ENCODE measurements around the gene CDC42BPB. TPM values are rescaled to one million over a fixed set of nuclear protein-coding genes. Genes with fewer than 3 reads are reported as not detected.

CDC42BPB gene
- total and polyA plus RNA-seq, 2 of the 13 experiments (the other 11 are each of a cell fraction or from before 2014, with no cell fraction given) = 19.7 to 32.3 TPM

GRCh38 chr14:102909911-102910310, 147.4 kb downstream of the CDC42BPB start (continued):
- TF ChIP-seq, protein P1, sequence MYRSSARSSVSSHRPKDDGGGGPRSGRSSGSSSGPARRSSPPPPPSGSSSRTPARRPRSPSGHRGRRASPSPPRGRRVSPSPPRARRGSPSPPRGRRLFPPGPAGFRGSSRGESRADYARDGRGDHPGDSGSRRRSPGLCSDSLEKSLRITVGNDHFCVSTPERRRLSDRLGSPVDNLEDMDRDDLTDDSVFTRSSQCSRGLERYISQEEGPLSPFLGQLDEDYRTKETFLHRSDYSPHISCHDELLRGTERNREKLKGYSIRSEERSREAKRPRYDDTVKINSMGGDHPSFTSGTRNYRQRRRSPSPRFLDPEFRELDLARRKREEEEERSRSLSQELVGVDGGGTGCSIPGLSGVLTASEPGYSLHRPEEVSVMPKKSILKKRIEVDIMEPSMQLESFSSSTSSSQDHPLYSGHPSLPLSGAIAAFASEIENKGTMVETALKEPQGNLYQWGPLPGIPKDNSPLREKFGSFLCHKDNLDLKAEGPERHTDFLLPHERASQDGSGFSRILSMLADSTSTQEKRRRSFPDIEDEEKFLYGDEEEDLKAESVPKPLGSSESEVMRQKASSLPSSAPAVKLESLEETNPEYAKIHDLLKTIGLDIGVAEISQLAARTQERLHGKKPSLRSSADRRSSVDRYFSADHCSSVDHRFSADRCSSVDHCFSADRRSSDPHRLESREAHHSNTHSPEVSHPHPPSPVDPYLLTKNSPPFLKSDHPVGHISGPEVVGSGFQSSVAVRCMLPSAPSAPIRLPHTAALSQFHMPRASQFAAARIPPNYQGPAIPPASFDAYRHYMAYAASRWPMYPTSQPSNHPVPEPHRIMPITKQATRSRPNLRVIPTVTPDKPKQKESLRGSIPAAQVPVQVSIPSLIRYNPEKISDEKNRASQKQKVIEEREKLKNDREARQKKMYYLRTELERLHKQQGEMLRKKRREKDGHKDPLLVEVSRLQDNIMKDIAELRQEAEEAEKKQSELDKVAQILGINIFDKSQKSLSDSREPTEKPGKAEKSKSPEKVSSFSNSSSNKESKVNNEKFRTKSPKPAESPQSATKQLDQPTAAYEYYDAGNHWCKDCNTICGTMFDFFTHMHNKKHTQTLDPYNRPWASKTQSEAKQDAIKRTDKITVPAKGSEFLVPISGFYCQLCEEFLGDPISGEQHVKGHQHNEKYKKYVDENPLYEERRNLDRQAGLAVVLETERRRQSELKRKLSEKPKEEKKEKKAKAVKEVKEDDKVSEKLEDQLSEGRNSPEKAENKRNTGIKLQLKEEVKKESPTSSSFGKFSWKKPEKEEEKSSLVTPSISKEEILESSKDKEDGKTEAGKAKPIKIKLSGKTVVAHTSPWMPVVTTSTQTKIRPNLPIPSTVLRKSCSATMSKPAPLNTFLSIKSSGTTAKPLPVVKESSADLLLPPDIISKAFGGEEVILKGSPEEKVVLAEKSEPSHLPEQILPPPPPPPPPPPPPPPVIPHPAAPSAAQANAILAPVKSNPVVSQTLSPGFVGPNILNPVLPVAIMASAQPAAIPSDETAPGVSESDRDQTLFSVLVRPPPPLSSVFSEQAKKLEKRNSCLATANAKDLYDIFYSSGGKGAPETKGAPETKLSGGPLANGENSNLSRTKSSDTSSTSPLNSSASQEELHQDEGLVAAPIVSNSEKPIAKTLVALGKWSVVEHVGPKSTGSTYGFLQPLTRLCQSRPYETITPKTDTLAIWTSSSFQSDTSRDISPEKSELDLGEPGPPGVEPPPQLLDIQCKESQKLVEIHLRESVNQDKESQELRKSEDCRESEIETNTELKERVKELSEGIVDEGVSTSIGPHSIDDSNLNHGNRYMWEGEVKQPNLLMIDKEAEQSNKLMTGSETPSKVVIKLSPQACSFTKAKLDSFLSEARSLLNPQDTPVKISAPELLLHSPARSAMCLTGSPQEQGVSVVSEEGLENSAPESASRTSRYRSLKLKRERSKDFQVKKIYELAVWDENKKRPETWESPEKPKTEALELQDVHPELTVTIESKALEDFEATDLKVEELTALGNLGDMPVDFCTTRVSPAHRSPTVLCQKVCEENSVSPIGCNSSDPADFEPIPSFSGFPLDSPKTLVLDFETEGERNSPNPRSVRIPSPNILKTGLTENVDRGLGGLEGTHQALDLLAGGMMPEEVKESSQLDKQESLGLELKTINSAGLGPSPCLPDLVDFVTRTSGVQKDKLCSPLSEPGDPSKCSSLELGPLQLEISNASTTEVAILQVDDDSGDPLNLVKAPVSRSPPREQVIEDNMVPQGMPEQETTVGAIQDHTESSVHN (CRISPR knock-in tag; IDR thresholded peaks at IDR 0.05) = no peak
- TF ChIP-seq ZNF235 (CRISPR knock-in tag; IDR thresholded peaks at IDR 0.05; ENCODE audit: borderline replicate concordance) (no peak), AKAP8 (CRISPR knock-in tag; IDR thresholded peaks at IDR 0.05) (no peak), NR3C1 (CRISPR knock-in tag; IDR thresholded peaks at IDR 0.05) (no peak)

DNA sequence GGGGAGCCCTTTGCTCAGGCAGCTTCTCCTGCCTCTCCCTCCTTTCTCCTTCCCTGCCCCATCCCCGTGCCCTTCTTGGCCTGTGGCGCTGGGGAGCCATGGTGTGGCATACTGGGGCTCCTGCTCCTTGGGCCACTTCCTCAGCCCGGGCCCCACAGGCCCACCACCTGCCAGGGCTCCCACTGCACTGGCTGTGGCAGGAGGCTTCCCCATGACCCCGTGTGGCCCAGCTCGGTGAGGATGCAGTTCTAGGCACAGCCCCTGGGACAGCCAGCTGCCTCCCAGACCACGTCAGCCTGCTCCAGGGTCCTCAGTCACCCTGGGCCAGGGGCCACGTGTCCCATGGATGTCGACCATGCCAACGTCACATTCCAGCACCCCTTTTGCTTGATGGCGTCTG, 147.9 kb downstream of the CDC42BPB start:
- CTCF ChIA-PET (ENCODE audit: low intra/inter-chr PET ratio, low total read pairs) = no interaction called here
- no peak overlapping the region for H3K27ac ChIP-seq (ENCODE audit: extremely low read length, insufficient read depth, low read length)
- ATAC-seq (peak; percentile 13; the same call in 1 of the 3 replicates), DNase-seq (ENCODE audit: low spot score) (no peak), FAIRE-seq (no peak)
- no peak overlapping the region for H2AFZ ChIP-seq (ENCODE audit: low read length)
- H3K9ac ChIP-seq (ENCODE audit: insufficient read depth, low read depth, low read length) = no peak overlapping the region
- no peak overlapping the region for H3K4me3 ChIP-seq (replicated peaks in 1 of 3; ENCODE audit: insufficient read depth in 1 of 3, low read depth in 2 of 3, low read length in 3 of 3)
- peaks cover 5% of the 10 kb centered on the region for H3K4me1 ChIP-seq (ENCODE audit: insufficient read depth, low read length)
- H3K36me3 ChIP-seq (replicated peaks in 1 of 2; ENCODE audit: control insufficient read depth in 1 of 2, insufficient read depth in 2 of 2, low read length in 2 of 2) = peaks cover 1 to 7% of the 10 kb centered on the region in 2 experiments; a peak in 3 of 5 replicates
- H4K20me1 ChIP-seq (ENCODE audit: insufficient read depth, low read length) = no peaks in the 10 kb centered on the region
- H3K79me2 ChIP-seq (ENCODE audit: insufficient read depth, low read length) = no peaks in the 10 kb centered on the region
- no peak overlapping the region for H3K4me2 ChIP-seq (ENCODE audit: low read depth, low read length)
- no TSS peak for BruUV-seq (replicated peaks)
- intact Hi-C loops (cut with micrococcal nuclease; ENCODE audit: unreplicated experiment) (no loop called here), in situ Hi-C loops (cut with HindIII; ENCODE audit: extremely low pct_ligation_motif_present, low pct_unique_long_range_greater_than_20kb) (no loop called here)
- no peaks in the 10 kb centered on the region for H3K27me3 ChIP-seq (ENCODE audit: control insufficient read depth in 1 of 2, insufficient read depth in 2 of 2, low read length in 2 of 2)
- POLR2A ChIA-PET = no interaction called here
- WGBS (ENCODE audit: low lambda C conversion rate) = 93% methylated on average over 4 of the region's 10 CpGs
- no peaks in the 10 kb centered on the region for H3K9me3 ChIP-seq (ENCODE audit: low read length)
- TF ChIP-seq AGO2 (optimal IDR thresholded peaks at IDR 0.05; ENCODE audit: low read depth, low read length) (peak; percentile 3), SIX1 (CRISPR knock-in tag; IDR thresholded peaks at IDR 0.05; ENCODE audit: borderline replicate concordance) (no peak)
